Retina (tissue), 1 donor: ENCODE results near the gene FRMD4A.

ENCODE experiments used
- DNase-seq: peaks from one replicate; pipeline ENCODE4 v3.0.0-alpha.2; 2016

The FRMD4A gene

GRCh38 chr10:13631594-13631993 lies 699.1 kb downstream of the FRMD4A start:
- DNase-seq, result no peak

GRCh38 chr10:13630231-13630630 lies 700.5 kb downstream of the FRMD4A start:
- no peak for DNase-seq

GRCh38 chr10:13629116-13629515 lies 701.6 kb downstream of the FRMD4A start:
- DNase-seq, result no peak

GRCh38 chr10:13628661-13629060 lies 702.1 kb downstream of the FRMD4A start:
- DNase-seq, result no peak

GRCh38 chr10:13627459-13628310 lies 703.0 kb downstream of the FRMD4A start:
- no peak for DNase-seq

GRCh38 chr10:13624630-13625029 lies 706.1 kb downstream of the FRMD4A start:
- DNase-seq, result no peak

- no peak for DNase-seq
These were observed 708.8 kb downstream of the FRMD4A start for GRCh38 chr10:13621931-13622330.

- no peak for DNase-seq
These were observed 713.6 kb downstream of the FRMD4A start for GRCh38 chr10:13617116-13617515.

- DNase-seq, result no peak
These were observed 714.9 kb downstream of the FRMD4A start for GRCh38 chr10:13615650-13616300.

- DNase-seq, result no peak
These were observed 716.0 kb downstream of the FRMD4A start for GRCh38 chr10:13614530-13615332.

GRCh38 chr10:13613519-13613918 lies 717.2 kb downstream of the FRMD4A start:
- DNase-seq, result no peak

GRCh38 chr10:13612654-13613373 lies 717.9 kb downstream of the FRMD4A start:
- no peak for DNase-seq

GRCh38 chr10:13608246-13608853 lies 722.4 kb downstream of the FRMD4A start:
- no peak for DNase-seq

GRCh38 chr10:13604357-13605040 lies 726.2 kb downstream of the FRMD4A start:
- no peak for DNase-seq

GRCh38 chr10:13597909-13598308 lies 732.8 kb downstream of the FRMD4A start:
- no peak for DNase-seq

- DNase-seq, result no peak
These were observed 736.1 kb downstream of the FRMD4A start for GRCh38 chr10:13594641-13595040.
